Fibroblast of mammary gland (primary cell): ENCODE measurements around the gene USP22.

Experiments
- DNase-seq: peaks from one replicate; pipeline ENCODE4 v3.0.0-alpha.2; 2010; ENCODE audit warnings: low read depth
- H3K4me3 ChIP-seq: 2 replicates; pipeline ENCODE4 v1.5.1; 2011; ENCODE audit warnings: low read depth, mild to moderate bottlenecking, low read length, moderate library complexity; ENCODE audit not compliant: control insufficient read depth
- CTCF ChIP-seq: conservative IDR thresholded peaks from 2 replicates; pipeline ENCODE4 v1.5.1; 2011; ENCODE audit warnings: low read depth, low read length, inconsistent platforms; ENCODE audit not compliant: control insufficient read depth, insufficient read depth

USP22 gene

GRCh38 chr17:21079196-21079595 lies 36.4 kb upstream of the USP22 start:
- no peak overlapping the region for H3K4me3 ChIP-seq
- no peak for DNase-seq
- no peak for TF ChIP-seq CTCF

- no peak for TF ChIP-seq CTCF
- no peak for DNase-seq
- no peak overlapping the region for H3K4me3 ChIP-seq
Observed at GRCh38 chr17:21078016-21078780, 35.4 kb upstream of the USP22 start.

- DNase-seq: no peak
- TF ChIP-seq CTCF: no peak
- H3K4me3 ChIP-seq: no peak overlapping the region
Observed at GRCh38 chr17:21077281-21077680, 34.5 kb upstream of the USP22 start.

GRCh38 chr17:21076242-21076641 lies 33.4 kb upstream of the USP22 start:
- DNase-seq: no peak
- H3K4me3 ChIP-seq: no peak overlapping the region
- no peak for TF ChIP-seq CTCF

- no peak for TF ChIP-seq CTCF
- no peak for DNase-seq
- no peak overlapping the region for H3K4me3 ChIP-seq
Observed at GRCh38 chr17:21075739-21076085, 32.9 kb upstream of the USP22 start.

- DNase-seq: no peak
- no peak for TF ChIP-seq CTCF
- no peak overlapping the region for H3K4me3 ChIP-seq
Observed at GRCh38 chr17:21072745-21073197, 30.0 kb upstream of the USP22 start.
